AG09309 (cell line): ENCODE data around the gene MDM2.

Source experiments
- DNase-seq: peaks from one replicate; pipeline ENCODE4 v3.0.0-alpha.2; 2010; ENCODE audit warnings: low read depth
- H3K4me3 ChIP-seq: 2 replicates; pipeline ENCODE4 v1.5.1; 2011; ENCODE audit warnings: mild to moderate bottlenecking, low read depth, low read length, moderate library complexity; ENCODE audit not compliant: control insufficient read depth
- CTCF ChIP-seq: IDR thresholded peaks from 2 replicates; pipeline ENCODE4 v1.5.1; 2011; ENCODE audit warnings: mild to moderate bottlenecking, low read depth, low read length, inconsistent platforms; ENCODE audit not compliant: insufficient read depth, control insufficient read depth; ENCODE audit errors: missing control alignments

MDM2 gene

GRCh38 chr12:68789144-68789878 lies 18.7 kb upstream of the MDM2 start:
- DNase-seq = no peak
- no peak overlapping the region for H3K4me3 ChIP-seq
- TF ChIP-seq CTCF = no peak

GRCh38 chr12:68790081-68790951 lies 17.7 kb upstream of the MDM2 start:
- no peak for TF ChIP-seq CTCF
- no peak overlapping the region for H3K4me3 ChIP-seq
- DNase-seq = no peak

- H3K4me3 ChIP-seq = no peak overlapping the region
- no peak for DNase-seq
- no peak for TF ChIP-seq CTCF
These were observed 17.1 kb upstream of the MDM2 start for GRCh38 chr12:68790952-68791234.

GRCh38 chr12:68791897-68792481 lies 16.0 kb upstream of the MDM2 start:
- no peak for DNase-seq
- no peak for TF ChIP-seq CTCF
- H3K4me3 ChIP-seq = no peak overlapping the region

- H3K4me3 ChIP-seq = no peak overlapping the region
- no peak for DNase-seq
- TF ChIP-seq CTCF = no peak
These were observed 15.0 kb upstream of the MDM2 start for GRCh38 chr12:68792952-68793351.

- no peak overlapping the region for H3K4me3 ChIP-seq
- DNase-seq = no peak
- TF ChIP-seq CTCF = no peak
These were observed 14.5 kb upstream of the MDM2 start for GRCh38 chr12:68793436-68793835.
